Measurements from ENCODE around the gene PRKCA.

PRKCA gene

GRCh38 chr17:66654106-66654740, 351.8 kb downstream of the PRKCA start:
- no peak overlapping the region for H2AFZ ChIP-seq (ENCODE audit: low read length)
- no peak overlapping the region for H3K18ac ChIP-seq (ENCODE audit: low read length)
- H2AK5ac ChIP-seq (ENCODE audit: low read depth, low read length) = no peak overlapping the region
- H3K27ac ChIP-seq (replicated peaks; ENCODE audit: low read length) = no peak overlapping the region
- no peak overlapping the region for H3K23ac ChIP-seq (ENCODE audit: low read depth, low read length, poor library complexity)
- no peak overlapping the region for H2BK120ac ChIP-seq (ENCODE audit: low read depth, low read length)
- H4K8ac ChIP-seq (ENCODE audit: low read depth, low read length) = no peak overlapping the region
- no peak overlapping the region for H2BK5ac ChIP-seq (ENCODE audit: low read length)
- H4K91ac ChIP-seq (ENCODE audit: low read depth, low read length, poor library complexity) = no peak overlapping the region
- no peak overlapping the region for H2BK15ac ChIP-seq (ENCODE audit: low read length)
- peaks cover 5 to 15% of the 10 kb centered on the region in 2 donors for H3K4me1 ChIP-seq (ENCODE audit: control insufficient read depth in 2 of 2, insufficient read depth in 1 of 2, low read depth in 1 of 2, low read length in 2 of 2)
- no peak overlapping the region for H3K14ac ChIP-seq (ENCODE audit: low read length)
- no peak overlapping the region for H3K4me2 ChIP-seq (ENCODE audit: insufficient read depth, low read length, poor library complexity, severe bottlenecking)
- H3K4me3 ChIP-seq (ENCODE audit: low read length in 2 of 2) = no peak overlapping the region
- H3K36me3 ChIP-seq (replicated peaks in 1 of 2; ENCODE audit: control insufficient read depth in 2 of 2, insufficient read depth in 2 of 2, low read length in 2 of 2) = no peaks in the 10 kb centered on the region
- no peaks in the 10 kb centered on the region for H3K79me1 ChIP-seq (ENCODE audit: low read depth, low read length)
- no peak overlapping the region for H3K4ac ChIP-seq (ENCODE audit: low read length)
- no peaks in the 10 kb centered on the region for H3K9me3 ChIP-seq (replicated peaks in 1 of 2; ENCODE audit: control insufficient read depth in 2 of 2, insufficient read depth in 1 of 2, low read depth in 1 of 2, low read length in 2 of 2)
- no CpG with 5 or more reads among the region's 9 CpGs for WGBS, 2 donors (ENCODE audit: extremely low coverage in 2 of 2, insufficient read length in 2 of 2, insufficient replicate concordance in 1 of 2)
- H3K9ac ChIP-seq (ENCODE audit: low read depth, low read length, poor library complexity) = no peak overlapping the region
- no peak for DNase-seq (ENCODE audit: low spot score)
- no peaks in the 10 kb centered on the region for H3K27me3 ChIP-seq (ENCODE audit: control insufficient read depth in 3 of 3, insufficient read depth in 3 of 3, low read depth in 1 of 3, low read length in 3 of 3)
- H2BK12ac ChIP-seq (ENCODE audit: low read length) = no peak overlapping the region

DNA sequence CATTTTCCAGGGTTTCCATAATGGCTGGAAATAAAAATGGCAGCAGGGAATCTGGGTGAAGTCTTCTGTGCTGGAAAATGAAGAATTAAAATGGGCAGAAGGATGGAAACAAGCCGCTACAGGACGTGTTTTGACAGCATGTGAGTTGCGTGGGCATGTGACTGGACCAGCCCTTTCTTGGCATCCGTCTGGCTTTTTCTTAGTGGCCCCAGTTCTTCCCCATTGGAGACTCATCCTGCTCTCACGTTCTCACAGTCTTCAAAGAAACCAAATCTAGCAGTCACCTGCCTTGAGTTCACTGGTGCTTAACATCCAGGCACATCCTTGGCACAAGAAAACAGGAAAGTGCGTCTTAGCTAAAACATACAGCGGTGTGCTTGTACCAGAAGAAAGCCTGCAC, 352.4 kb downstream of the PRKCA start:
- Histone ChIP-seq H2BK15ac (ENCODE audit: low read length) (no peak overlapping the region), H3K9me3 (replicated peaks in 1 of 2; ENCODE audit: control insufficient read depth in 2 of 2, insufficient read depth in 1 of 2, low read depth in 1 of 2, low read length in 2 of 2) (no peaks in the 10 kb centered on the region), H3K4me1 (ENCODE audit: control insufficient read depth in 2 of 2, insufficient read depth in 1 of 2, low read depth in 1 of 2, low read length in 2 of 2) (peaks cover 5 to 15% of the 10 kb centered on the region in 2 donors), H3K27me3 (ENCODE audit: control insufficient read depth in 3 of 3, insufficient read depth in 3 of 3, low read depth in 1 of 3, low read length in 3 of 3) (no peaks in the 10 kb centered on the region), H3K27ac (replicated peaks; ENCODE audit: low read length) (no peak overlapping the region), H2AK5ac (ENCODE audit: low read depth, low read length) (no peak overlapping the region), H3K14ac (ENCODE audit: low read length) (no peak overlapping the region), H3K4ac (ENCODE audit: low read length) (no peak overlapping the region), H2BK12ac (ENCODE audit: low read length) (no peak overlapping the region), H3K4me3 (ENCODE audit: low read length in 2 of 2) (no peak overlapping the region), H2BK120ac (ENCODE audit: low read depth, low read length) (no peak overlapping the region), H4K91ac (ENCODE audit: low read depth, low read length, poor library complexity) (no peak overlapping the region), H3K18ac (ENCODE audit: low read length) (no peak overlapping the region), H4K8ac (ENCODE audit: low read depth, low read length) (no peak overlapping the region), H2AFZ (ENCODE audit: low read length) (no peak overlapping the region), H2BK5ac (ENCODE audit: low read length) (no peak overlapping the region), H3K36me3 (replicated peaks in 1 of 2; ENCODE audit: control insufficient read depth in 2 of 2, insufficient read depth in 2 of 2, low read length in 2 of 2) (no peaks in the 10 kb centered on the region), H3K79me1 (ENCODE audit: low read depth, low read length) (no peaks in the 10 kb centered on the region), H3K23ac (ENCODE audit: low read depth, low read length, poor library complexity) (no peak overlapping the region), H3K9ac (ENCODE audit: low read depth, low read length, poor library complexity) (no peak overlapping the region), H3K4me2 (ENCODE audit: insufficient read depth, low read length, poor library complexity, severe bottlenecking) (no peak overlapping the region)
- WGBS, 2 donors (ENCODE audit: extremely low coverage in 2 of 2, insufficient read length in 2 of 2, insufficient replicate concordance in 1 of 2) = no CpG with 5 or more reads among the region's 7 CpGs
- no peak for DNase-seq (ENCODE audit: low spot score)

GRCh38 chr17:66655461-66655860, 353.0 kb downstream of the PRKCA start:
- WGBS, 2 donors (ENCODE audit: extremely low coverage in 2 of 2, insufficient read length in 2 of 2, insufficient replicate concordance in 1 of 2) = no CpG with 5 or more reads among the region's 2 CpGs
- Histone ChIP-seq H3K4me1 (ENCODE audit: control insufficient read depth in 2 of 2, insufficient read depth in 1 of 2, low read depth in 1 of 2, low read length in 2 of 2) (peaks cover 5 to 15% of the 10 kb centered on the region in 2 donors), H3K4me2 (ENCODE audit: insufficient read depth, low read length, poor library complexity, severe bottlenecking) (no peak overlapping the region), H3K27me3 (ENCODE audit: control insufficient read depth in 3 of 3, insufficient read depth in 3 of 3, low read depth in 1 of 3, low read length in 3 of 3) (no peaks in the 10 kb centered on the region), H3K23ac (ENCODE audit: low read depth, low read length, poor library complexity) (no peak overlapping the region), H3K79me1 (ENCODE audit: low read depth, low read length) (no peaks in the 10 kb centered on the region), H4K8ac (ENCODE audit: low read depth, low read length) (no peak overlapping the region), H3K4me3 (ENCODE audit: low read length in 2 of 2) (no peak overlapping the region), H2BK12ac (ENCODE audit: low read length) (no peak overlapping the region), H2AK5ac (ENCODE audit: low read depth, low read length) (no peak overlapping the region), H3K4ac (ENCODE audit: low read length) (no peak overlapping the region), H3K9ac (ENCODE audit: low read depth, low read length, poor library complexity) (no peak overlapping the region), H2BK5ac (ENCODE audit: low read length) (no peak overlapping the region), H3K18ac (ENCODE audit: low read length) (no peak overlapping the region), H3K27ac (replicated peaks; ENCODE audit: low read length) (no peak overlapping the region), H2BK120ac (ENCODE audit: low read depth, low read length) (no peak overlapping the region), H3K9me3 (replicated peaks in 1 of 2; ENCODE audit: control insufficient read depth in 2 of 2, insufficient read depth in 1 of 2, low read depth in 1 of 2, low read length in 2 of 2) (no peaks in the 10 kb centered on the region), H2BK15ac (ENCODE audit: low read length) (no peak overlapping the region), H4K91ac (ENCODE audit: low read depth, low read length, poor library complexity) (no peak overlapping the region), H3K36me3 (replicated peaks in 1 of 2; ENCODE audit: control insufficient read depth in 2 of 2, insufficient read depth in 2 of 2, low read length in 2 of 2) (no peaks in the 10 kb centered on the region), H3K14ac (ENCODE audit: low read length) (no peak overlapping the region), H2AFZ (ENCODE audit: low read length) (no peak overlapping the region)
- no peak for DNase-seq (ENCODE audit: low spot score)

DNA sequence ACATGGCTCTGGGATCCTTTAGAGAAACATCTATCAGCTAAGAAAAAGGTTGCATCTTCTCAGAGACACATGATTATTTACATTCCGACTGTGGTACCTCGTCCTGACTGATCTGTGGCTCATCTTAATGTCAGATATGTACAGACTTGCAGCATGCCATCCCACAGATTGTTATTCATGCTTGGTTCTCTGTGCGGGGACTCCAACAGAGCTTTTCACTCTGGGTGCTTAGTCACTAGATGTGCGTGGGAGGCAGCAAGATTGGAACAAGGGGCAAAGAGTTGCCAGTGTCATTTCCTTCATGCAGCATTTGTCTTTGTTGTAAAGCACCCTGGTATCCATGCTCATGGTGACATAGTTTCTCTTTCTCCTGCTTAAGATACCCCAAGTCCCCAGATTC, 353.4 kb downstream of the PRKCA start:
- Histone ChIP-seq H2BK12ac (ENCODE audit: low read length) (no peak overlapping the region), H3K4ac (ENCODE audit: low read length) (no peak overlapping the region), H3K23ac (ENCODE audit: low read depth, low read length, poor library complexity) (no peak overlapping the region), H2BK5ac (ENCODE audit: low read length) (no peak overlapping the region), H3K27me3 (ENCODE audit: control insufficient read depth in 3 of 3, insufficient read depth in 3 of 3, low read depth in 1 of 3, low read length in 3 of 3) (no peaks in the 10 kb centered on the region), H3K4me3 (ENCODE audit: low read length in 2 of 2) (no peak overlapping the region), H3K36me3 (replicated peaks in 1 of 2; ENCODE audit: control insufficient read depth in 2 of 2, insufficient read depth in 2 of 2, low read length in 2 of 2) (no peaks in the 10 kb centered on the region), H4K8ac (ENCODE audit: low read depth, low read length) (no peak overlapping the region), H3K4me1 (ENCODE audit: control insufficient read depth in 2 of 2, insufficient read depth in 1 of 2, low read depth in 1 of 2, low read length in 2 of 2) (peaks cover 5 to 15% of the 10 kb centered on the region in 2 donors), H3K79me1 (ENCODE audit: low read depth, low read length) (no peaks in the 10 kb centered on the region), H3K27ac (replicated peaks; ENCODE audit: low read length) (no peak overlapping the region), H3K9ac (ENCODE audit: low read depth, low read length, poor library complexity) (no peak overlapping the region), H2BK120ac (ENCODE audit: low read depth, low read length) (no peak overlapping the region), H3K18ac (ENCODE audit: low read length) (no peak overlapping the region), H3K14ac (ENCODE audit: low read length) (no peak overlapping the region), H2BK15ac (ENCODE audit: low read length) (no peak overlapping the region), H3K4me2 (ENCODE audit: insufficient read depth, low read length, poor library complexity, severe bottlenecking) (no peak overlapping the region), H2AK5ac (ENCODE audit: low read depth, low read length) (no peak overlapping the region), H4K91ac (ENCODE audit: low read depth, low read length, poor library complexity) (no peak overlapping the region), H3K9me3 (replicated peaks in 1 of 2; ENCODE audit: control insufficient read depth in 2 of 2, insufficient read depth in 1 of 2, low read depth in 1 of 2, low read length in 2 of 2) (no peaks in the 10 kb centered on the region), H2AFZ (ENCODE audit: low read length) (no peak overlapping the region)
- no CpG with 5 or more reads among the region's 4 CpGs for WGBS, 2 donors (ENCODE audit: extremely low coverage in 2 of 2, insufficient read length in 2 of 2, insufficient replicate concordance in 1 of 2)
- no peak for DNase-seq (ENCODE audit: low spot score)

All from neuronal stem cell (in vitro differentiated cells).